ENCODE results near the gene P2RX4. TPM values are rescaled to one million over a fixed set of nuclear protein-coding genes. Genes with fewer than 3 reads are reported as not detected.

P2RX4 gene
- total RNA-seq, 1 experiment from 2014 or later = 21.0 TPM

GRCh38 chr12:121172145-121172544, 37.8 kb upstream of the P2RX4 start:
- Histone ChIP-seq H3K4me2 (no peak overlapping the region), H3K4me3 (no peak overlapping the region), H2AFZ (no peak overlapping the region), H3K9me3 (ENCODE audit: insufficient read depth, low read depth) (no peaks in the 10 kb centered on the region), H3K79me2 (ENCODE audit: low read depth) (no peaks in the 10 kb centered on the region), H3K9me2 (ENCODE audit: insufficient read depth) (no peaks in the 10 kb centered on the region), H3K27me3 (ENCODE audit: insufficient read depth, low read depth) (no peaks in the 10 kb centered on the region), H3K36me3 (ENCODE audit: low read depth) (no peaks in the 10 kb centered on the region), H3K4me1 (replicated peaks; ENCODE audit: insufficient read depth) (peaks cover 19% of the 10 kb centered on the region), H3K27ac (no peak overlapping the region), H3F3A (ENCODE audit: insufficient read depth, low read depth) (peaks cover 28% of the 10 kb centered on the region; the same call in 1 of the 2 replicates), H4K20me1 (ENCODE audit: insufficient read depth) (no peaks in the 10 kb centered on the region)
- no peak for DNase-seq
- intact Hi-C loops (cut with micrococcal nuclease; ENCODE audit: unreplicated experiment) = loop anchor here (5.0 kb wide), 1 partner anchor 55 kb away; no protein-coding TSS in a partner anchor
- TF ChIP-seq CTCF (conservative IDR thresholded peaks at IDR 0.05) (no peak), EZH2 (IDR thresholded peaks at IDR 0.05; ENCODE audit: low read depth) (no peak)
- ChIA-PET POLR2A (ENCODE audit: unreplicated experiment) (no interaction called here), CTCF (interaction anchor here (0.6 kb wide), 2 partner anchors 855 to 865 kb away, joined by 4 to 5 read pairs; no protein-coding TSS in a partner anchor)
- no TSS peak for BruUV-seq (replicated peaks)

GRCh38 chr12:121175383-121176119, 34.4 kb upstream of the P2RX4 start:
- Histone ChIP-seq H4K20me1 (ENCODE audit: insufficient read depth) (no peaks in the 10 kb centered on the region), H3F3A (ENCODE audit: insufficient read depth, low read depth) (peaks cover 19% of the 10 kb centered on the region; the same call in 1 of the 2 replicates), H3K9me3 (ENCODE audit: insufficient read depth, low read depth) (no peaks in the 10 kb centered on the region), H3K4me2 (no peak overlapping the region), H2AFZ (no peak overlapping the region), H3K27me3 (ENCODE audit: insufficient read depth, low read depth) (no peaks in the 10 kb centered on the region), H3K36me3 (ENCODE audit: low read depth) (no peaks in the 10 kb centered on the region), H3K9me2 (ENCODE audit: insufficient read depth) (no peaks in the 10 kb centered on the region), H3K4me3 (no peak overlapping the region), H3K4me1 (replicated peaks; ENCODE audit: insufficient read depth) (peaks cover 12% of the 10 kb centered on the region), H3K27ac (no peak overlapping the region), H3K79me2 (ENCODE audit: low read depth) (no peaks in the 10 kb centered on the region)
- TF ChIP-seq CTCF (conservative IDR thresholded peaks at IDR 0.05) (no peak), EZH2 (IDR thresholded peaks at IDR 0.05; ENCODE audit: low read depth) (no peak)
- no peak for DNase-seq
- no TSS peak for BruUV-seq (replicated peaks)
- CTCF ChIA-PET = no interaction called here
- POLR2A ChIA-PET (ENCODE audit: unreplicated experiment) = no interaction called here
- intact Hi-C loops (cut with micrococcal nuclease; ENCODE audit: unreplicated experiment) = no loop called here

GRCh38 chr12:121176826-121177529, 33.0 kb upstream of the P2RX4 start:
- intact Hi-C loops (cut with micrococcal nuclease; ENCODE audit: unreplicated experiment) = no loop called here
- TF ChIP-seq EZH2 (IDR thresholded peaks at IDR 0.05; ENCODE audit: low read depth) (no peak), CTCF (conservative IDR thresholded peaks at IDR 0.05) (no peak)
- H3F3A ChIP-seq (ENCODE audit: insufficient read depth, low read depth) = peaks cover 6% of the 10 kb centered on the region; the same call in 1 of the 2 replicates
- H3K4me2 ChIP-seq = no peak overlapping the region
- no peaks in the 10 kb centered on the region for H3K9me2 ChIP-seq (ENCODE audit: insufficient read depth)
- ChIA-PET CTCF (no interaction called here), POLR2A (ENCODE audit: unreplicated experiment) (no interaction called here)
- no peak overlapping the region for H2AFZ ChIP-seq
- no peaks in the 10 kb centered on the region for H3K79me2 ChIP-seq (ENCODE audit: low read depth)
- no peaks in the 10 kb centered on the region for H4K20me1 ChIP-seq (ENCODE audit: insufficient read depth)
- BruUV-seq (replicated peaks) = no TSS peak
- no peak overlapping the region for H3K27ac ChIP-seq
- H3K36me3 ChIP-seq (ENCODE audit: low read depth) = no peaks in the 10 kb centered on the region
- no peak overlapping the region for H3K4me3 ChIP-seq
- no peaks in the 10 kb centered on the region for H3K27me3 ChIP-seq (ENCODE audit: insufficient read depth, low read depth)
- H3K9me3 ChIP-seq (ENCODE audit: insufficient read depth, low read depth) = no peaks in the 10 kb centered on the region
- DNase-seq = no peak
- H3K4me1 ChIP-seq (replicated peaks; ENCODE audit: insufficient read depth) = no peaks in the 10 kb centered on the region

All from PC-9 (cell line).